ENCODE measurements around the gene MAP2. TPM values are rescaled to one million over a fixed set of nuclear protein-coding genes. Genes with fewer than 3 reads are reported as not detected.
A peak's percentile ranks its signal among the peaks of the same experiment; 100 is the strongest.

MAP2 gene
- polyA plus RNA-seq, 1 donor from 2014 or later: 3.4 TPM

GRCh38 chr2:209685340-209685739 lies 261.5 kb downstream of the MAP2 start:
- H3K9me3 Mint-ChIP-seq: no peaks in the 10 kb centered on the region
- H3K4me3 Mint-ChIP-seq: no peak overlapping the region
- H3K27me3 Mint-ChIP-seq: no peaks in the 10 kb centered on the region
- H3K27ac Mint-ChIP-seq: no peak overlapping the region
- H3K36me3 Mint-ChIP-seq: no peaks in the 10 kb centered on the region
- no peaks in the 10 kb centered on the region for H3K4me1 Mint-ChIP-seq

GRCh38 chr2:209685963-209686362 lies 262.1 kb downstream of the MAP2 start:
- Mint-ChIP-seq H3K27me3 (no peaks in the 10 kb centered on the region), H3K4me3 (no peak overlapping the region), H3K27ac (no peak overlapping the region), H3K9me3 (no peaks in the 10 kb centered on the region), H3K4me1 (no peaks in the 10 kb centered on the region), H3K36me3 (no peaks in the 10 kb centered on the region)

- no peaks in the 10 kb centered on the region for H3K27me3 Mint-ChIP-seq
- H3K27ac Mint-ChIP-seq: no peak overlapping the region
- no peaks in the 10 kb centered on the region for H3K4me1 Mint-ChIP-seq
- H3K36me3 Mint-ChIP-seq: no peaks in the 10 kb centered on the region
- H3K9me3 Mint-ChIP-seq: no peaks in the 10 kb centered on the region
- H3K4me3 Mint-ChIP-seq: no peak overlapping the region
Observed at GRCh38 chr2:209686448-209686847, 262.6 kb downstream of the MAP2 start.

GRCh38 chr2:209687323-209687969 lies 263.6 kb downstream of the MAP2 start:
- H3K4me3 Mint-ChIP-seq: no peak overlapping the region
- H3K9me3 Mint-ChIP-seq: no peaks in the 10 kb centered on the region
- H3K27ac Mint-ChIP-seq: peak overlapping the region in 1 of 3 donors; percentile 51
- H3K36me3 Mint-ChIP-seq: peaks cover 2% of the 10 kb centered on the region
- H3K27me3 Mint-ChIP-seq: no peaks in the 10 kb centered on the region
- no peaks in the 10 kb centered on the region for H3K4me1 Mint-ChIP-seq

GRCh38 chr2:209688385-209688784 lies 264.5 kb downstream of the MAP2 start:
- Mint-ChIP-seq H3K27ac (no peak overlapping the region), H3K9me3 (no peaks in the 10 kb centered on the region), H3K27me3 (no peaks in the 10 kb centered on the region), H3K4me1 (no peaks in the 10 kb centered on the region), H3K36me3 (peaks cover 4% of the 10 kb centered on the region), H3K4me3 (no peak overlapping the region)

GRCh38 chr2:209690029-209690754 lies 266.3 kb downstream of the MAP2 start:
- Mint-ChIP-seq H3K27me3 (peaks cover 2% of the 10 kb centered on the region), H3K27ac (no peak overlapping the region), H3K36me3 (peaks cover 4% of the 10 kb centered on the region), H3K4me1 (peaks cover 2 to 12% (median 6%) of the 10 kb centered on the region in 3 donors), H3K9me3 (no peaks in the 10 kb centered on the region), H3K4me3 (no peak overlapping the region)

GRCh38 chr2:209694748-209695147 lies 270.9 kb downstream of the MAP2 start:
- Mint-ChIP-seq H3K36me3 (peaks cover 4% of the 10 kb centered on the region), H3K4me1 (peaks cover 9 to 25% (median 24%) of the 10 kb centered on the region in 3 donors), H3K4me3 (peak overlapping the region; percentile 75 to 79 (median 76)), H3K27me3 (peaks cover 2% of the 10 kb centered on the region), H3K27ac (peak overlapping the region; percentile 67 to 91 (median 87)), H3K9me3 (no peaks in the 10 kb centered on the region)

GRCh38 chr2:209696836-209697711 lies 273.2 kb downstream of the MAP2 start:
- peaks cover 4% of the 10 kb centered on the region for H3K36me3 Mint-ChIP-seq
- peaks cover 2% of the 10 kb centered on the region for H3K27me3 Mint-ChIP-seq
- H3K27ac Mint-ChIP-seq: peak overlapping the region in 1 of 3 donors; percentile 1
- H3K9me3 Mint-ChIP-seq: no peaks in the 10 kb centered on the region
- H3K4me1 Mint-ChIP-seq: peaks cover 9 to 25% (median 24%) of the 10 kb centered on the region in 3 donors
- peak overlapping the region in 3 of 4 donors; percentile 4 to 33 (median 27) for H3K4me3 Mint-ChIP-seq

GRCh38 chr2:209702775-209703174 lies 278.9 kb downstream of the MAP2 start:
- H3K27ac Mint-ChIP-seq: no peak overlapping the region

GRCh38 chr2:209713219-209713618 lies 289.4 kb downstream of the MAP2 start:
- no peaks in the 10 kb centered on the region for H3K4me1 Mint-ChIP-seq
- no peaks in the 10 kb centered on the region for H3K27me3 Mint-ChIP-seq
- H3K4me3 Mint-ChIP-seq: no peak overlapping the region
- no peak overlapping the region for H3K27ac Mint-ChIP-seq
- H3K36me3 Mint-ChIP-seq: peaks cover 1% of the 10 kb centered on the region
- peaks cover 0 to 2% (median 0%) of the 10 kb centered on the region in 3 donors for H3K9me3 Mint-ChIP-seq

More at GRCh38 chr2:209702775-209703174, 278.9 kb downstream of the MAP2 start:
- Mint-ChIP-seq H3K36me3 (no peaks in the 10 kb centered on the region), H3K4me3 (no peak overlapping the region), H3K9me3 (no peaks in the 10 kb centered on the region), H3K4me1 (no peaks in the 10 kb centered on the region), H3K27me3 (no peaks in the 10 kb centered on the region)

- no peaks in the 10 kb centered on the region for H3K4me1 Mint-ChIP-seq
- H3K27me3 Mint-ChIP-seq: no peaks in the 10 kb centered on the region
- peaks cover 1% of the 10 kb centered on the region for H3K36me3 Mint-ChIP-seq
- H3K27ac Mint-ChIP-seq: no peak overlapping the region
- no peak overlapping the region for H3K4me3 Mint-ChIP-seq
- H3K9me3 Mint-ChIP-seq: no peaks in the 10 kb centered on the region
Observed at GRCh38 chr2:209719034-209719433, 295.2 kb downstream of the MAP2 start.

GRCh38 chr2:209721497-209721896 lies 297.6 kb downstream of the MAP2 start:
- Mint-ChIP-seq H3K27ac (no peak overlapping the region), H3K4me1 (no peaks in the 10 kb centered on the region), H3K27me3 (no peaks in the 10 kb centered on the region), H3K36me3 (no peaks in the 10 kb centered on the region), H3K4me3 (no peak overlapping the region), H3K9me3 (no peaks in the 10 kb centered on the region)

GRCh38 chr2:209726311-209726710 lies 302.5 kb downstream of the MAP2 start:
- Mint-ChIP-seq H3K4me3 (no peak overlapping the region), H3K36me3 (no peaks in the 10 kb centered on the region), H3K9me3 (no peaks in the 10 kb centered on the region), H3K27ac (no peak overlapping the region), H3K4me1 (no peaks in the 10 kb centered on the region), H3K27me3 (no peaks in the 10 kb centered on the region)

GRCh38 chr2:209727077-209727476 lies 303.2 kb downstream of the MAP2 start:
- no peaks in the 10 kb centered on the region for H3K4me1 Mint-ChIP-seq
- no peaks in the 10 kb centered on the region for H3K36me3 Mint-ChIP-seq
- no peak overlapping the region for H3K27ac Mint-ChIP-seq
- no peak overlapping the region for H3K4me3 Mint-ChIP-seq
- H3K27me3 Mint-ChIP-seq: no peaks in the 10 kb centered on the region
- no peaks in the 10 kb centered on the region for H3K9me3 Mint-ChIP-seq

GRCh38 chr2:209734805-209735204 lies 311.0 kb downstream of the MAP2 start:
- H3K27ac Mint-ChIP-seq: no peak overlapping the region
- H3K9me3 Mint-ChIP-seq: no peaks in the 10 kb centered on the region
- H3K27me3 Mint-ChIP-seq: peaks cover 5% of the 10 kb centered on the region
- no peaks in the 10 kb centered on the region for H3K36me3 Mint-ChIP-seq
- no peaks in the 10 kb centered on the region for H3K4me1 Mint-ChIP-seq
- no peak overlapping the region for H3K4me3 Mint-ChIP-seq

All from IgD-negative memory B cell (primary cell).